GM23338 (cell line): ENCODE data around the gene SCGB1D4.

ENCODE experiments used
- EZH2phosphoT487 ChIP-seq: fragments of 200-600 bp; sonication (generic); IDR thresholded peaks from one replicate; pipeline ENCODE4 v1.8.1; 2018; ENCODE audit warnings: antibody characterized with exemption; ENCODE audit not compliant: unreplicated experiment
- POLR2AphosphoS5 ChIP-seq: IDR thresholded peaks from 2 replicates; pipeline ENCODE4 v1.6.1; 2016; ENCODE audit warnings: antibody characterized with exemption, low read depth
- TF ChIP-seq, protein P1 (sequence below), 2 experiments: fragments of 200-600 bp in 1 of 2; sonication (generic) in 1 of 2; conservative IDR thresholded peaks; 2 replicates each; pipeline versions ENCODE4 v1.5.1 to v1.6.1; 2016 to 2017; ENCODE audit warnings: antibody characterized with exemption in 2 of 2, low read depth in 2 of 2, mild to moderate bottlenecking in 2 of 2, moderate library complexity in 1 of 2
- TF ChIP-seq, protein P2 (sequence below): IDR thresholded peaks from one replicate; pipeline ENCODE4 v1.6.1; 2018; ENCODE audit warnings: antibody characterized with exemption; ENCODE audit not compliant: unreplicated experiment

DNA sequence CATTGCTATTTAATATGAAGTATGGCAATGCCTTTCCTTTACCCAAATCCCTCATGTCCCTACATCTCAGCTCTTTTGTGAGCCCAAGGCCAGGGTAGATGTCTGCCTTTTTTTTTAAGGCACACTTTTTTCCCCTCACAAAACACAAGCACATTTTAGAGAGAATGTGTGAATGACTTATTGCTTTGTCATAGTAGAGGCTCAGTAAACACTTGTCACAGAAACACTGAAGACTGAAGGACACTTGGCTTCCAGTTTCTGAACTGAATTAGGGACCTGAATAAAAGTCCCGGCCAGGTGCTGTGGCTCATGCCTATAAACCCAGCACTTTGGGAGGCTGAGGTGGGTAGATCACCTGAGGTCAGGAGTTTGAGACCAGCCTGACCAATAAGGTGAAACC, 31.8 kb downstream of the SCGB1D4 start:
- TF ChIP-seq, protein P1, sequence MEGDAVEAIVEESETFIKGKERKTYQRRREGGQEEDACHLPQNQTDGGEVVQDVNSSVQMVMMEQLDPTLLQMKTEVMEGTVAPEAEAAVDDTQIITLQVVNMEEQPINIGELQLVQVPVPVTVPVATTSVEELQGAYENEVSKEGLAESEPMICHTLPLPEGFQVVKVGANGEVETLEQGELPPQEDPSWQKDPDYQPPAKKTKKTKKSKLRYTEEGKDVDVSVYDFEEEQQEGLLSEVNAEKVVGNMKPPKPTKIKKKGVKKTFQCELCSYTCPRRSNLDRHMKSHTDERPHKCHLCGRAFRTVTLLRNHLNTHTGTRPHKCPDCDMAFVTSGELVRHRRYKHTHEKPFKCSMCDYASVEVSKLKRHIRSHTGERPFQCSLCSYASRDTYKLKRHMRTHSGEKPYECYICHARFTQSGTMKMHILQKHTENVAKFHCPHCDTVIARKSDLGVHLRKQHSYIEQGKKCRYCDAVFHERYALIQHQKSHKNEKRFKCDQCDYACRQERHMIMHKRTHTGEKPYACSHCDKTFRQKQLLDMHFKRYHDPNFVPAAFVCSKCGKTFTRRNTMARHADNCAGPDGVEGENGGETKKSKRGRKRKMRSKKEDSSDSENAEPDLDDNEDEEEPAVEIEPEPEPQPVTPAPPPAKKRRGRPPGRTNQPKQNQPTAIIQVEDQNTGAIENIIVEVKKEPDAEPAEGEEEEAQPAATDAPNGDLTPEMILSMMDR (conservative IDR thresholded peaks at IDR 0.05; ENCODE audit: low read depth in 2 of 2) = no peak
- TF ChIP-seq EZH2phosphoT487 (no peak), POLR2AphosphoS5 (no peak)
- TF ChIP-seq, protein P2, sequence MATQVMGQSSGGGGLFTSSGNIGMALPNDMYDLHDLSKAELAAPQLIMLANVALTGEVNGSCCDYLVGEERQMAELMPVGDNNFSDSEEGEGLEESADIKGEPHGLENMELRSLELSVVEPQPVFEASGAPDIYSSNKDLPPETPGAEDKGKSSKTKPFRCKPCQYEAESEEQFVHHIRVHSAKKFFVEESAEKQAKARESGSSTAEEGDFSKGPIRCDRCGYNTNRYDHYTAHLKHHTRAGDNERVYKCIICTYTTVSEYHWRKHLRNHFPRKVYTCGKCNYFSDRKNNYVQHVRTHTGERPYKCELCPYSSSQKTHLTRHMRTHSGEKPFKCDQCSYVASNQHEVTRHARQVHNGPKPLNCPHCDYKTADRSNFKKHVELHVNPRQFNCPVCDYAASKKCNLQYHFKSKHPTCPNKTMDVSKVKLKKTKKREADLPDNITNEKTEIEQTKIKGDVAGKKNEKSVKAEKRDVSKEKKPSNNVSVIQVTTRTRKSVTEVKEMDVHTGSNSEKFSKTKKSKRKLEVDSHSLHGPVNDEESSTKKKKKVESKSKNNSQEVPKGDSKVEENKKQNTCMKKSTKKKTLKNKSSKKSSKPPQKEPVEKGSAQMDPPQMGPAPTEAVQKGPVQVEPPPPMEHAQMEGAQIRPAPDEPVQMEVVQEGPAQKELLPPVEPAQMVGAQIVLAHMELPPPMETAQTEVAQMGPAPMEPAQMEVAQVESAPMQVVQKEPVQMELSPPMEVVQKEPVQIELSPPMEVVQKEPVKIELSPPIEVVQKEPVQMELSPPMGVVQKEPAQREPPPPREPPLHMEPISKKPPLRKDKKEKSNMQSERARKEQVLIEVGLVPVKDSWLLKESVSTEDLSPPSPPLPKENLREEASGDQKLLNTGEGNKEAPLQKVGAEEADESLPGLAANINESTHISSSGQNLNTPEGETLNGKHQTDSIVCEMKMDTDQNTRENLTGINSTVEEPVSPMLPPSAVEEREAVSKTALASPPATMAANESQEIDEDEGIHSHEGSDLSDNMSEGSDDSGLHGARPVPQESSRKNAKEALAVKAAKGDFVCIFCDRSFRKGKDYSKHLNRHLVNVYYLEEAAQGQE = no peak
